ENCODE results near the gene ZBTB46. TPM values are rescaled to one million over a fixed set of nuclear protein-coding genes. Genes with fewer than 3 reads are reported as not detected.

Gene ZBTB46
- total RNA-seq, 2 donors from 2014 or later = 2.1 to 3.2 TPM

- no peak overlapping the region for H3K9ac ChIP-seq (ENCODE audit: low read depth in 2 of 2, low read length in 2 of 2)
- no peaks in the 10 kb centered on the region for H3K4me1 ChIP-seq
- no peaks in the 10 kb centered on the region for H3K9me3 ChIP-seq
- TF ChIP-seq CTCF (IDR thresholded peaks at IDR 0.05) = no peak
- peaks cover 14% of the 10 kb centered on the region for H3K27me3 ChIP-seq
- no peaks in the 10 kb centered on the region for H3K36me3 ChIP-seq
- H3K27ac ChIP-seq = no peak overlapping the region
- intact Hi-C loops (cut with DNase I) = no loop called here
- no peak overlapping the region for H3K4me3 ChIP-seq
- no peak for DNase-seq
These were observed 17.2 kb upstream of the ZBTB46 start for GRCh38 chr20:63848003-63848911.

GRCh38 chr20:63847237-63848002 lies 16.4 kb upstream of the ZBTB46 start:
- no peak for DNase-seq
- H3K9ac ChIP-seq (ENCODE audit: low read depth in 2 of 2, low read length in 2 of 2) = peak overlapping the region in 1 of 2 donors; percentile 24
- intact Hi-C loops (cut with DNase I) = no loop called here
- peaks cover 14% of the 10 kb centered on the region for H3K27me3 ChIP-seq
- no peaks in the 10 kb centered on the region for H3K9me3 ChIP-seq
- no peaks in the 10 kb centered on the region for H3K4me1 ChIP-seq
- no peak overlapping the region for H3K4me3 ChIP-seq
- no peak for TF ChIP-seq CTCF (IDR thresholded peaks at IDR 0.05)
- no peaks in the 10 kb centered on the region for H3K36me3 ChIP-seq
- no peak overlapping the region for H3K27ac ChIP-seq

- intact Hi-C loops (cut with DNase I) = no loop called here
- H3K4me3 ChIP-seq = no peak overlapping the region
- H3K9me3 ChIP-seq = no peaks in the 10 kb centered on the region
- no peak overlapping the region for H3K27ac ChIP-seq
- DNase-seq = no peak
- TF ChIP-seq CTCF (IDR thresholded peaks at IDR 0.05) = no peak
- H3K36me3 ChIP-seq = no peaks in the 10 kb centered on the region
- peaks cover 14% of the 10 kb centered on the region for H3K27me3 ChIP-seq
- peak overlapping the region in 1 of 2 donors; percentile 24 for H3K9ac ChIP-seq (ENCODE audit: low read depth in 2 of 2, low read length in 2 of 2)
- no peaks in the 10 kb centered on the region for H3K4me1 ChIP-seq
These were observed 15.8 kb upstream of the ZBTB46 start for GRCh38 chr20:63846888-63847236.

- no peak overlapping the region for H3K4me3 ChIP-seq
- no peak for DNase-seq
- H3K4me1 ChIP-seq = no peaks in the 10 kb centered on the region
These were observed 15.2 kb upstream of the ZBTB46 start for GRCh38 chr20:63846128-63846771.

More at GRCh38 chr20:63846128-63846771, 15.2 kb upstream of the ZBTB46 start:
- peak overlapping the region in 1 of 2 donors; percentile 8 for H3K9ac ChIP-seq (ENCODE audit: low read depth in 2 of 2, low read length in 2 of 2)
- no peaks in the 10 kb centered on the region for H3K9me3 ChIP-seq
- peaks cover 14% of the 10 kb centered on the region for H3K27me3 ChIP-seq
- TF ChIP-seq CTCF (IDR thresholded peaks at IDR 0.05) = no peak
- no peak overlapping the region for H3K27ac ChIP-seq
- intact Hi-C loops (cut with DNase I) = no loop called here
- H3K36me3 ChIP-seq = no peaks in the 10 kb centered on the region

Data from colonic mucosa (tissue), 4 donors.